ENCODE results near the gene CAMTA1.
"Not testable (repeated sequence)": the region's sequence is repeated elsewhere in the genome, so short reads cannot be mapped to it uniquely, and the experiment has no call there.

Gene CAMTA1

GRCh38 chr1:7130127-7130526 lies 344.9 kb downstream of the CAMTA1 start:
- DNase-seq (ENCODE audit: low read depth in 3 of 3, low spot score in 1 of 3): no peak

GRCh38 chr1:7135493-7135892 lies 350.2 kb downstream of the CAMTA1 start:
- DNase-seq (ENCODE audit: low read depth in 3 of 3, low spot score in 1 of 3): no peak

GRCh38 chr1:7136166-7136953 lies 351.1 kb downstream of the CAMTA1 start:
- DNase-seq (ENCODE audit: low read depth in 3 of 3, low spot score in 1 of 3): no peak

- no peak for DNase-seq (ENCODE audit: low read depth in 3 of 3, low spot score in 1 of 3)
Observed at GRCh38 chr1:7140251-7140650, 355.0 kb downstream of the CAMTA1 start.

GRCh38 chr1:7145947-7146346 lies 360.7 kb downstream of the CAMTA1 start:
- DNase-seq (ENCODE audit: low read depth in 3 of 3, low spot score in 1 of 3): no peak

GRCh38 chr1:7146710-7147109 lies 361.5 kb downstream of the CAMTA1 start:
- no peak for DNase-seq (ENCODE audit: low read depth in 3 of 3, low spot score in 1 of 3)

GRCh38 chr1:7147581-7148282 lies 362.5 kb downstream of the CAMTA1 start:
- DNase-seq (ENCODE audit: low read depth in 3 of 3, low spot score in 1 of 3): not testable (repeated sequence)

GRCh38 chr1:7149080-7149838 lies 364.0 kb downstream of the CAMTA1 start:
- no peak for DNase-seq (ENCODE audit: low read depth in 3 of 3, low spot score in 1 of 3)

- DNase-seq (ENCODE audit: low read depth in 3 of 3, low spot score in 1 of 3): no peak
Observed at GRCh38 chr1:7150724-7151280, 365.5 kb downstream of the CAMTA1 start.

- DNase-seq (ENCODE audit: low read depth in 3 of 3, low spot score in 1 of 3): no peak
Observed at GRCh38 chr1:7151978-7152377, 366.7 kb downstream of the CAMTA1 start.

- DNase-seq (ENCODE audit: low read depth in 3 of 3, low spot score in 1 of 3): no peak
Observed at GRCh38 chr1:7152655-7153054, 367.4 kb downstream of the CAMTA1 start.

GRCh38 chr1:7153464-7153863 lies 368.2 kb downstream of the CAMTA1 start:
- DNase-seq (ENCODE audit: low read depth in 3 of 3, low spot score in 1 of 3): no peak

GRCh38 chr1:7159116-7159781 lies 374.0 kb downstream of the CAMTA1 start:
- DNase-seq (ENCODE audit: low read depth in 3 of 3, low spot score in 1 of 3): no peak

- not testable (repeated sequence) for DNase-seq (ENCODE audit: low read depth in 3 of 3, low spot score in 1 of 3)
Observed at GRCh38 chr1:7168554-7168953, 383.3 kb downstream of the CAMTA1 start.

GRCh38 chr1:7171168-7171567 lies 385.9 kb downstream of the CAMTA1 start:
- DNase-seq (ENCODE audit: low read depth in 3 of 3, low spot score in 1 of 3): no peak

GRCh38 chr1:7171574-7171973 lies 386.3 kb downstream of the CAMTA1 start:
- no peak for DNase-seq (ENCODE audit: low read depth in 3 of 3, low spot score in 1 of 3)

GRCh38 chr1:7172804-7173203 lies 387.6 kb downstream of the CAMTA1 start:
- DNase-seq (ENCODE audit: low read depth in 3 of 3, low spot score in 1 of 3): no peak

GRCh38 chr1:7174561-7174960 lies 389.3 kb downstream of the CAMTA1 start:
- no peak for DNase-seq (ENCODE audit: low read depth in 3 of 3, low spot score in 1 of 3)

- DNase-seq (ENCODE audit: low read depth in 3 of 3, low spot score in 1 of 3): no peak
Observed at GRCh38 chr1:7174980-7175906, 390.0 kb downstream of the CAMTA1 start.

GRCh38 chr1:7177021-7177420 lies 391.8 kb downstream of the CAMTA1 start:
- no peak for DNase-seq (ENCODE audit: low read depth in 3 of 3, low spot score in 1 of 3)

Measured in stimulated activated CD4-positive, alpha-beta T cell treated with anti-CD3 and anti-CD28 coated beads, TNF-alpha, amount 100 ng/mL, for 1 hour (primary cell).